DND-41 (cell line): ENCODE results near the gene SAG.

Source experiments
- ATAC-seq: fragments of 200-7000 bp; cut with Tn5 transposase; 3 replicates; pipeline ENCODE4 v1.9.1; 2021; ENCODE audit warnings: low read depth; ENCODE audit not compliant: insufficient read depth
- DNase-seq: peaks from one replicate; pipeline ENCODE4 v3.0.0-alpha.2; 2020
- H2AFZ ChIP-seq: 2 replicates; pipeline ENCODE4 v1.6.0; 2012; ENCODE audit warnings: low read depth, low read length
- H3K27ac ChIP-seq: 2 replicates; pipeline ENCODE4 v1.5.1; 2012; ENCODE audit warnings: low read length, inconsistent platforms
- H3K27me3 ChIP-seq: fragments of 200-600 bp; sonication (generic); 2 replicates; pipeline ENCODE4 v1.6.0; 2012; ENCODE audit warnings: low read length, mild to moderate bottlenecking, inconsistent platforms; ENCODE audit not compliant: insufficient read depth, poor library complexity
- H3K36me3 ChIP-seq: 2 replicates; pipeline ENCODE4 v1.5.1; 2012; ENCODE audit warnings: low read length, inconsistent platforms; ENCODE audit not compliant: insufficient read depth
- H3K4me1 ChIP-seq: 2 replicates; pipeline ENCODE4 v1.5.1; 2012; ENCODE audit warnings: mild to moderate bottlenecking, low read length; ENCODE audit not compliant: insufficient read depth
- H3K4me2 ChIP-seq: 2 replicates; pipeline ENCODE4 v1.6.0; 2012; ENCODE audit warnings: mild to moderate bottlenecking, moderate library complexity, low read length, inconsistent platforms; ENCODE audit not compliant: insufficient read depth
- H3K4me3 ChIP-seq, 2 experiments: fragments of 200-600 bp in 1 of 2; shearing (Covaris generic) in 1 of 2; 2 replicates each; pipeline ENCODE4 v1.5.1; 2012 to 2016; ENCODE audit warnings: inconsistent platforms in 2 of 2, low read length in 2 of 2, mild to moderate bottlenecking in 2 of 2, low read depth in 1 of 2, moderate library complexity in 1 of 2
- H3K79me2 ChIP-seq: 2 replicates; pipeline ENCODE4 v1.6.0; 2012; ENCODE audit warnings: low read length, inconsistent platforms; ENCODE audit not compliant: insufficient read depth
- H3K9ac ChIP-seq: 2 replicates; pipeline ENCODE4 v1.6.0; 2012; ENCODE audit warnings: low read depth, mild to moderate bottlenecking, inconsistent platforms, low read length, moderate library complexity
- H3K9me3 ChIP-seq: 2 replicates; pipeline ENCODE4 v1.5.1; 2012; ENCODE audit warnings: low read length, moderate library complexity, mild to moderate bottlenecking, inconsistent platforms; ENCODE audit not compliant: insufficient read depth, severe bottlenecking
- H4K20me1 ChIP-seq: 2 replicates; pipeline ENCODE4 v1.6.0; 2012; ENCODE audit warnings: low read length; ENCODE audit not compliant: insufficient read depth
- CTCF ChIP-seq: IDR thresholded peaks from 2 replicates; pipeline ENCODE4 v1.5.1; 2012; ENCODE audit warnings: borderline replicate concordance, low read length, moderate library complexity, mild to moderate bottlenecking; ENCODE audit not compliant: poor library complexity, severe bottlenecking; ENCODE audit errors: extremely low read depth
- EZH2 ChIP-seq: IDR thresholded peaks from 3 replicates; pipeline ENCODE4 v1.6.1; 2012; ENCODE audit warnings: borderline replicate concordance, low read depth, mild to moderate bottlenecking, moderate library complexity, low read length, inconsistent platforms; ENCODE audit not compliant: severe bottlenecking

The SAG gene

GRCh38 chr2:233280114-233280693 lies 27.4 kb upstream of the SAG start:
- H3K27me3 ChIP-seq = no peaks in the 10 kb centered on the region
- TF ChIP-seq CTCF (no peak), EZH2 (no peak)
- H4K20me1 ChIP-seq = no peaks in the 10 kb centered on the region; the same call in 1 of the 2 replicates
- H3K27ac ChIP-seq = no peak overlapping the region
- H3K9ac ChIP-seq = no peak overlapping the region
- H3K4me1 ChIP-seq = no peaks in the 10 kb centered on the region
- no peaks in the 10 kb centered on the region for H3K79me2 ChIP-seq
- no peak overlapping the region for H3K4me2 ChIP-seq
- ATAC-seq (no peak), DNase-seq (no peak)
- H2AFZ ChIP-seq = no peak overlapping the region
- peaks cover 92% of the 10 kb centered on the region for H3K36me3 ChIP-seq
- H3K4me3 ChIP-seq = no peak overlapping the region
- no peaks in the 10 kb centered on the region for H3K9me3 ChIP-seq

- ATAC-seq = no peak
- Histone ChIP-seq H4K20me1 (no peaks in the 10 kb centered on the region; the same call in 1 of the 2 replicates), H3K4me2 (no peak overlapping the region), H3K27ac (no peak overlapping the region), H3K79me2 (peaks cover 2% of the 10 kb centered on the region; the same call in 1 of the 2 replicates), H3K4me1 (no peaks in the 10 kb centered on the region), H3K27me3 (no peaks in the 10 kb centered on the region), H3K4me3 (no peak overlapping the region), H3K9me3 (no peaks in the 10 kb centered on the region), H2AFZ (no peak overlapping the region), H3K36me3 (peaks cover 90% of the 10 kb centered on the region), H3K9ac (no peak overlapping the region)
- no peak for DNase-seq
- no peak for TF ChIP-seq EZH2
Measured at GRCh38 chr2:233281553-233281952, 26.1 kb upstream of the SAG start.

GRCh38 chr2:233281992-233282603 lies 25.5 kb upstream of the SAG start:
- no peak overlapping the region for H3K27ac ChIP-seq
- H3K9me3 ChIP-seq = no peaks in the 10 kb centered on the region
- H3K27me3 ChIP-seq = no peaks in the 10 kb centered on the region
- no peaks in the 10 kb centered on the region; the same call in 1 of the 2 replicates for H4K20me1 ChIP-seq
- no peak for DNase-seq
- peaks cover 91% of the 10 kb centered on the region for H3K36me3 ChIP-seq
- no peaks in the 10 kb centered on the region for H3K4me1 ChIP-seq
- no peak for TF ChIP-seq CTCF
- TF ChIP-seq EZH2 = no peak
- H3K4me2 ChIP-seq = no peak overlapping the region
- no peak overlapping the region for H3K9ac ChIP-seq
- H3K79me2 ChIP-seq = peaks cover 2% of the 10 kb centered on the region; the same call in 1 of the 2 replicates
- ATAC-seq = no peak
- no peak overlapping the region for H3K4me3 ChIP-seq
- no peak overlapping the region for H2AFZ ChIP-seq

- Histone ChIP-seq H3K4me3 (no peak overlapping the region), H3K36me3 (peaks cover 89% of the 10 kb centered on the region), H3K79me2 (peaks cover 2% of the 10 kb centered on the region; the same call in 1 of the 2 replicates), H3K4me1 (no peaks in the 10 kb centered on the region), H3K4me2 (no peak overlapping the region), H2AFZ (no peak overlapping the region), H3K27ac (no peak overlapping the region), H3K27me3 (no peaks in the 10 kb centered on the region), H3K9ac (no peak overlapping the region), H3K9me3 (no peaks in the 10 kb centered on the region), H4K20me1 (peaks cover 7% of the 10 kb centered on the region; the same call in 1 of the 2 replicates)
- no peak for TF ChIP-seq EZH2
- TF ChIP-seq CTCF = no peak
- no peak for DNase-seq
- no peak for ATAC-seq
Measured at GRCh38 chr2:233285921-233286320, 21.7 kb upstream of the SAG start.
